IPS DF 6.9 (cell line): Measurements from ENCODE around the gene DYNC2I2.
"Not testable (repeated sequence)": the region's sequence is repeated elsewhere in the genome, so short reads cannot be mapped to it uniquely, and the experiment has no call there.

Experiments
- DNase-seq: peaks from one replicate; pipeline ENCODE4 v3.0.0-alpha.2; 2013; ENCODE audit warnings: low read depth, low spot score
- H3K27ac ChIP-seq: one replicate; pipeline ENCODE4 v1.5.1; 2013; ENCODE audit warnings: low read length, control low read depth
- H3K27me3 ChIP-seq: 2 replicates; pipeline ENCODE4 v1.6.1; 2013; ENCODE audit warnings: mild to moderate bottlenecking, low read length; ENCODE audit not compliant: control insufficient read depth, insufficient read depth
- H3K36me3 ChIP-seq: 2 replicates; pipeline ENCODE4 v1.6.1; 2013; ENCODE audit warnings: low read length; ENCODE audit not compliant: control insufficient read depth, insufficient read depth
- H3K4me1 ChIP-seq: 2 replicates; pipeline ENCODE4 v1.6.1; 2013; ENCODE audit warnings: low read length; ENCODE audit not compliant: control insufficient read depth, insufficient read depth
- H3K4me3 ChIP-seq: 2 replicates; pipeline ENCODE4 v1.5.1; 2013; ENCODE audit warnings: mild to moderate bottlenecking, low read length
- H3K9me3 ChIP-seq: 2 replicates; pipeline ENCODE4 v1.6.1; 2013; ENCODE audit warnings: low read length, inconsistent platforms; ENCODE audit not compliant: control insufficient read depth, insufficient read depth
- WGBS: extraction: QIAGEN DNeasy Blood & Tissue Kit; methylation state at CpG from one replicate; pipeline ENCODE4 v1.1.7; 2013; ENCODE audit warnings: mixed read lengths, missing lambda C conversion rate; ENCODE audit not compliant: insufficient read length, insufficient coverage; 5-methylcytosine and 5-hydroxymethylcytosine counted together

DYNC2I2 gene

GRCh38 chr9:128653908-128654307, 2.7 kb downstream of the DYNC2I2 start:
- Histone ChIP-seq H3K4me3 (no peak overlapping the region), H3K36me3 (no peaks in the 10 kb centered on the region), H3K27ac (no peak overlapping the region), H3K27me3 (no peaks in the 10 kb centered on the region), H3K4me1 (no peaks in the 10 kb centered on the region), H3K9me3 (no peaks in the 10 kb centered on the region)
- no CpG with 5 or more reads among the region's 8 CpGs for WGBS
- DNase-seq = no peak

GRCh38 chr9:128651798-128652197, 4.8 kb downstream of the DYNC2I2 start:
- no peak overlapping the region for H3K4me3 ChIP-seq
- no peaks in the 10 kb centered on the region for H3K36me3 ChIP-seq
- no peak for DNase-seq
- WGBS = no CpG with 5 or more reads among the region's 5 CpGs
- no peak overlapping the region for H3K27ac ChIP-seq
- no peaks in the 10 kb centered on the region for H3K9me3 ChIP-seq
- H3K27me3 ChIP-seq = no peaks in the 10 kb centered on the region
- H3K4me1 ChIP-seq = no peaks in the 10 kb centered on the region

- no CpG with 5 or more reads among the region's 9 CpGs for WGBS
- not testable (repeated sequence) for DNase-seq, H3K27ac ChIP-seq
Observed at GRCh38 chr9:128648206-128648605, 8.4 kb downstream of the DYNC2I2 start.

GRCh38 chr9:128643519-128644300, 12.9 kb downstream of the DYNC2I2 start:
- no CpG with 5 or more reads among the region's 12 CpGs for WGBS
- Histone ChIP-seq H3K36me3 (peaks cover 6% of the 10 kb centered on the region; the same call in 1 of the 2 replicates), H3K27me3 (no peaks in the 10 kb centered on the region), H3K27ac (no peak overlapping the region), H3K4me3 (no peak overlapping the region), H3K4me1 (no peaks in the 10 kb centered on the region), H3K9me3 (no peaks in the 10 kb centered on the region)
- DNase-seq = no peak

More at GRCh38 chr9:128648206-128648605, 8.4 kb downstream of the DYNC2I2 start:
- H3K9me3 ChIP-seq, H3K4me1 ChIP-seq, H3K4me3 ChIP-seq, H3K36me3 ChIP-seq, H3K27me3 ChIP-seq: not testable (repeated sequence)

- no peaks in the 10 kb centered on the region for H3K27me3 ChIP-seq
- no peak overlapping the region for H3K4me3 ChIP-seq
- no peaks in the 10 kb centered on the region for H3K9me3 ChIP-seq
- DNase-seq = no peak
- no peaks in the 10 kb centered on the region for H3K4me1 ChIP-seq
- no peak overlapping the region for H3K27ac ChIP-seq
- no CpG with 5 or more reads among the region's 12 CpGs for WGBS
- H3K36me3 ChIP-seq = peaks cover 9% of the 10 kb centered on the region; the same call in 1 of the 2 replicates
Observed at GRCh38 chr9:128642675-128643245, 13.9 kb downstream of the DYNC2I2 start.

GRCh38 chr9:128640603-128641002, 16.0 kb downstream of the DYNC2I2 start:
- Histone ChIP-seq H3K27me3 (no peaks in the 10 kb centered on the region), H3K27ac (no peak overlapping the region), H3K9me3 (no peaks in the 10 kb centered on the region), H3K4me1 (peaks cover 5% of the 10 kb centered on the region), H3K4me3 (no peak overlapping the region), H3K36me3 (peaks cover 15% of the 10 kb centered on the region; the same call in 1 of the 2 replicates)
- WGBS = no CpG with 5 or more reads among the region's 18 CpGs
- no peak for DNase-seq

- H3K27ac ChIP-seq = no peak overlapping the region
- H3K27me3 ChIP-seq = no peaks in the 10 kb centered on the region
- peaks cover 24% of the 10 kb centered on the region for H3K36me3 ChIP-seq
- H3K4me1 ChIP-seq = peaks cover 7% of the 10 kb centered on the region
- no peak for DNase-seq
- H3K9me3 ChIP-seq = no peaks in the 10 kb centered on the region
- no peak overlapping the region for H3K4me3 ChIP-seq
- no CpG with 5 or more reads among the region's 4 CpGs for WGBS
Observed at GRCh38 chr9:128638580-128638979, 18.1 kb downstream of the DYNC2I2 start.

GRCh38 chr9:128637656-128638055, 19.0 kb downstream of the DYNC2I2 start:
- Histone ChIP-seq H3K36me3 (peaks cover 32% of the 10 kb centered on the region), H3K9me3 (no peaks in the 10 kb centered on the region), H3K4me1 (peaks cover 7% of the 10 kb centered on the region), H3K27ac (no peak overlapping the region), H3K27me3 (no peaks in the 10 kb centered on the region), H3K4me3 (no peak overlapping the region)
- DNase-seq = no peak
- no CpG with 5 or more reads among the region's 10 CpGs for WGBS

GRCh38 chr9:128636556-128637530, 19.8 kb downstream of the DYNC2I2 start:
- Histone ChIP-seq H3K4me3 (no peak overlapping the region), H3K27ac (no peak overlapping the region), H3K27me3 (no peaks in the 10 kb centered on the region), H3K9me3 (no peaks in the 10 kb centered on the region), H3K4me1 (peaks cover 7% of the 10 kb centered on the region), H3K36me3 (peaks cover 40% of the 10 kb centered on the region)
- DNase-seq = no peak
- no CpG with 5 or more reads among the region's 20 CpGs for WGBS

- Histone ChIP-seq H3K4me3 (no peak overlapping the region), H3K4me1 (peaks cover 7% of the 10 kb centered on the region), H3K9me3 (no peaks in the 10 kb centered on the region), H3K27me3 (no peaks in the 10 kb centered on the region), H3K27ac (no peak overlapping the region), H3K36me3 (peaks cover 42% of the 10 kb centered on the region)
- DNase-seq = peak; percentile 39
- WGBS = no CpG with 5 or more reads among the region's 16 CpGs
Observed at GRCh38 chr9:128636024-128636390, 20.6 kb downstream of the DYNC2I2 start.
